Peyer's patch (tissue), 4 donors: ENCODE data around the gene SLCO4A1.

Source experiments
- POLR2A ChIP-seq, 2 donors: fragments of 450-650 bp; IDR thresholded peaks; one replicate each; pipeline ENCODE4 v1.5.1; 2017; ENCODE audit warnings: antibody characterized with exemption in 2 of 2, mild to moderate bottlenecking in 2 of 2, moderate library complexity in 2 of 2
- TF ChIP-seq, protein P1 (sequence below), 6 experiments: fragments of 450-650 bp in 4 of 6; fragments of 200-600 bp in 2 of 6; sonication (generic) in 1 of 6; IDR thresholded peaks; one replicate each; pipeline ENCODE4 v1.5.1; 2017 to 2019; ENCODE audit warnings: antibody characterized with exemption in 6 of 6, mild to moderate bottlenecking in 3 of 6, moderate library complexity in 1 of 6

DNA sequence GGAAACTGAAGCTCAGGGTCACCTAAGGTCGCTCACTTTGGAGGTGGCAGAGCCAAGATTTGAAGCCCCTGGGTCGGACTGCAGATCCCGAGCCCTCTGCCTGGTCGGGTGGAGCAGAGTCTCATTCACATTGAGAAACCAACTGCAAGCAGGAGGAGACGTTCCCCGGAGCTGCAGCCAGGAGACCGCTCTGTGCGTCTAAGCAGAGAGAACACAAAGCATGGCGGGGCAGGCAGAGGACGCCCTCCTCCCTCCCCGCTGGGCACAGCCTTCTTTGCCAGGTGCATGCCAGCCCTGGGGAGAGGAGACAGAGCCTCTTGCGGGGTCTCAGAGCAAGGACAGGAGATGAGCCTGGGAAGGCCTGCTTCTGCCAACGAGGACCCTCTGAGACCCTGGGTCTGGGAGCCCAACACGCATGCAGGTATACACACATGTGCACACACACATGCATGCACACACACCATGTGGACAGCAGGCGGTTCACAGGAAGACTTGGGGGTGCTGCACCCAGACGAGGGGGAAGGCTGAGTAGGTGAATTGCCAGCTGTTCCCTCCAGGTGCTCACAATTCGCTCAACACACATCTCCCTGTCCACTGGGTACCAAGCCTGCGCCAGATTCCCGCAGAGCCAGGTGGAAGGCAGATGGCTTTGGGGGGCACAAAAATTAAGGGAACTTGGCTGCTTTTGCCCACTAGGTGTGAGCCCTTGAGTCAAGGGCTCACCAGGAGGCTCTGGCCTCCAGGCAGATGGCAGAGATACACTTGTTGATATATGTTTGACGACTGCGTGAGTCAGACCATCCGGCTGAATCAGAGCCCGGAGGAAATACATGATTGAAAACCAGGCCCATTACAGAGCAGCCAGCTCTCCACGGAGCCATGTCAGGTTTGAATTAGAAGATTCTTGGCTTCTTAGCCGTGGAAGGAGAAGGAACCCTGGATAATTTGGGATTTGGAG, 60.9 kb downstream of the SLCO4A1 start:
- TF ChIP-seq, protein P1, sequence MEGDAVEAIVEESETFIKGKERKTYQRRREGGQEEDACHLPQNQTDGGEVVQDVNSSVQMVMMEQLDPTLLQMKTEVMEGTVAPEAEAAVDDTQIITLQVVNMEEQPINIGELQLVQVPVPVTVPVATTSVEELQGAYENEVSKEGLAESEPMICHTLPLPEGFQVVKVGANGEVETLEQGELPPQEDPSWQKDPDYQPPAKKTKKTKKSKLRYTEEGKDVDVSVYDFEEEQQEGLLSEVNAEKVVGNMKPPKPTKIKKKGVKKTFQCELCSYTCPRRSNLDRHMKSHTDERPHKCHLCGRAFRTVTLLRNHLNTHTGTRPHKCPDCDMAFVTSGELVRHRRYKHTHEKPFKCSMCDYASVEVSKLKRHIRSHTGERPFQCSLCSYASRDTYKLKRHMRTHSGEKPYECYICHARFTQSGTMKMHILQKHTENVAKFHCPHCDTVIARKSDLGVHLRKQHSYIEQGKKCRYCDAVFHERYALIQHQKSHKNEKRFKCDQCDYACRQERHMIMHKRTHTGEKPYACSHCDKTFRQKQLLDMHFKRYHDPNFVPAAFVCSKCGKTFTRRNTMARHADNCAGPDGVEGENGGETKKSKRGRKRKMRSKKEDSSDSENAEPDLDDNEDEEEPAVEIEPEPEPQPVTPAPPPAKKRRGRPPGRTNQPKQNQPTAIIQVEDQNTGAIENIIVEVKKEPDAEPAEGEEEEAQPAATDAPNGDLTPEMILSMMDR (IDR thresholded peaks at IDR 0.05), result no peak
- TF ChIP-seq POLR2A (IDR thresholded peaks at IDR 0.05), result no peak
